CD4-positive, alpha-beta T cell treated with Interferon alpha-2 for 1 hour (primary cell): ENCODE measurements around the gene YY1AP1.
A peak's percentile ranks its signal among the peaks of the same experiment; 100 is the strongest.
"Not testable (repeated sequence)": the region's sequence is repeated elsewhere in the genome, so short reads cannot be mapped to it uniquely, and the experiment has no call there.

Experiments used
- DNase-seq, 2 donors: peaks; one replicate each; pipeline ENCODE4 v3.0.0-alpha.2; 2020 to 2022

The YY1AP1 gene

DNA sequence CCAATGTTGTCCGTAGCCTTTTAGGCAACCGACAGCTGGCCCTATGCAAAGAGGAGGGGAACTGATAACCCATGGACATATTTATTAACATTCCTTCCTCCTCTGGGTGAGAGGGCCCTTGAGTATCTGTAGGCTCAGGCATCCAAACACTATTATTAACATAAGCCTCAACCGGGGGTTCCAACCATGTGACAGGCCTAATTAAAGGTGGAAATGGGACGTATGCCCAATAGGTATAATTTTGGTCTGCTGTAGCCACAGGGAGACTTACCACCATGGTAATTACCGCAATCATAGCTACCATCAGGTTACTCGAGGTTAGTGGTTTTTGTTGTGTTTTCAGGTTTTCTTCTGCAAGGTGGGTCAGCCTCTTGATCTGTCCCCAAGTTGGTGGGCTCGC, 5.6 kb upstream of the YY1AP1 start:
- no peak for DNase-seq

- DNase-seq, result no peak
Measured at GRCh38 chr1:155691992-155692528, 3.5 kb upstream of the YY1AP1 start.

GRCh38 chr1:155689081-155689607, 570 bp upstream of the YY1AP1 start, which contains the start of gene DAP3:
TSS of gene DAP3 (plus strand) at chr1:155689091. CDS start at chr1:155709780, 20,689 bp downstream.
- peak in 1 of 2 donors; percentile 74 for DNase-seq

DNA sequence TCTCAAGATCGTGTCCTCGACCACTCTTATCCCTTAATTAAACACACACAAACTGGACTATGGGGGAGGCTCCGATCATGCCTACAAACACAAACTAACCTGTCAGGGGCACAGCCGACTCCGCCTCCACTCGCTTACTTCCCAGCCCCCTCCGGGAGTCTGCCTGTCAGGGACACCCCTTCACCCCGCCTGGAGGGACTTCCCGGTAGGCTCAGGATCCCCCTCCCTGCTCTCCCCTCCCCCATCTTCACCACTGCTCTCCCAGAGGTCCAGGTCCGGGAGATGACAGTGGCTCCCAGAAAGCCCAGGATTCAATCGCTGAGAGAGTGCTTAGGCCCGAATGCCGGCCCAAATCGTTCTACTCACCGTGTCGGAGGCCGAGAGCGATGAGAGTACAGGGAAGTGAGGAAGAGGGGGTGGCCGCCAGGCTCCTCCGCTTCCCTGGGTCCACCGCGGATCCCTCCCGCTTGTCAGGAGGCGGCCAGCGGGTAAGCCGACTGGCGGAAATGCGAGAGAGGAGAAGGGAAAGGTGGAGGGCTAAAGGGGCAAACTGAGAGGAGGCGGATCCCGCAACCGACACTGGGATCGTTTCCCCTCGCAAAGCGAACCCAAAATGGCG, 760 bp downstream of the YY1AP1 start:
- DNase-seq, result peak in 1 of 2 donors; percentile 32

DNA sequence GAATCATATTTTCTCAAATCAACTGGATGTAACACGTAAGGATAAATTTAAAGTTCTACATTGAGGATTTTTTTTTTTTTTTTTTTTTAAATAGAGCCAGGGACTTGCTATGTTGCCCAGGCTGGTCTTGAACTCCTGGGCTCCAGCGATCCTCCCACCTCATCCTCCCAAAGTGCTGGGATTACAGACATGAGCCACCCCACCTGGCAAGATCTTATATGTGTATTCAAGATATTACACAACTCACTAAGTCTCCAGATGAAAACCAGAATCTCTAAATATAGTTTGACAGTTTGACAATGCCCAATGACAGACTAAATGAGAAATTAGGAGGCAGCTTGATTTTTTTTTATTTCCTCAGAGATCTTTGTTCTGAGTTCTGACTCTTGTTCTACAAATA, 6.8 kb downstream of the YY1AP1 start:
- DNase-seq, result no peak

GRCh38 chr1:155680531-155680930, 8.0 kb downstream of the YY1AP1 start:
- no peak for DNase-seq

GRCh38 chr1:155678992-155679391, 9.6 kb downstream of the YY1AP1 start:
- DNase-seq, result not testable (repeated sequence)

DNA sequence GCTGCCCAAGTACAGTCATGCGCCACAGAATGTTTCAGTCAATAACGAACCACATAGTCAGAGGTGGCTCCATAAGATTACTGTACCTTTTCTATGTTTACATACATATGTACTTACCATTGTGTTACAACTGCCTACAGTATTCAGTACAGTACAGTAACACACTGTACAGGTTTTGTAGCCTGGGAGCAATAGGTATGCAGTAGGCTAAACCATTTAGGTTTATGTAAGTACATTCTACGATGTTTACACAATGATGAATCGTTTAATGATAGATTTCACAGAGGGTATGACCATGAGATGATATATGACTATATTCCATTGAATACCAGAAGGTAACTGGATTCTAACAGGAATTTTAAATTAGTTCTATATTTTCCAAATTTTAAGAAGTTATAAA, 10.5 kb downstream of the YY1AP1 start:
- DNase-seq, result no peak

DNA sequence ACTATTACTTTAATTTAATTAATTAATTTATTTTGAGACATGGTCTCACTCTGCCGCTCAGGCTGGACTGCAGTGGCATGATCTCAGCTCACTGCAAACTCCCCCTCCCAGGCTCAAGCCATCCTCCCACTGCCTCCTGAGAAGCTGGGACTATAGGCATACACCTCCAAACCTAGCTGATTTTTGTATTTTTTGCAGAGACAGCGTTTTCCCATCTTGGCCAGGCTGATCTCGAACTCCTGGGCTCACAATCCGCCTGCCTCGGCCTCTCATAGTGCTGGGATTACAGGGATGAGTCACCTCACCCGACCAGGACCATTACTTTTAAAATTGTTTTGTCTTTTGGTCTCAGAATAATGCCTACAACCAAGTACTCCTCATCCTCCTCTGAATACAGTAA, 15.6 kb downstream of the YY1AP1 start:
- DNase-seq, result no peak

DNA sequence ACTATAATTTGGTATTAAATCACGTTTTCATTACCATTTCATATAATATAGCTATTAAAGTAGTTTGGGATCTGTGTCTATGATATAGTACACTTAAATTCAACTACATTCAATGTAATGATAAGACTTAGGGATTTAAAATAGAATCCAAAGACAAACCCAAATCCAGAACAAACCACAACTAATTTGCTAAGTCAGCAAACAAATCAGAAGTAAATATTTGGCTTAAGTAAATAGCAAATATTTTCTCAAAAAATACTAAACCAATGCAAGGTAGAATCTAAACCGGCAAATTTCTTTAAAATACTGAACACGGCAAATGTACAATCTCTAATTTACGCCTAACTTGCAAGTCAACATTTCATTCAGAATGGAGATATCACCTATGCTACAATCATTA, 16.8 kb downstream of the YY1AP1 start:
- DNase-seq, result no peak

GRCh38 chr1:155669233-155670162, 19.1 kb downstream of the YY1AP1 start:
- DNase-seq, result no peak

DNA sequence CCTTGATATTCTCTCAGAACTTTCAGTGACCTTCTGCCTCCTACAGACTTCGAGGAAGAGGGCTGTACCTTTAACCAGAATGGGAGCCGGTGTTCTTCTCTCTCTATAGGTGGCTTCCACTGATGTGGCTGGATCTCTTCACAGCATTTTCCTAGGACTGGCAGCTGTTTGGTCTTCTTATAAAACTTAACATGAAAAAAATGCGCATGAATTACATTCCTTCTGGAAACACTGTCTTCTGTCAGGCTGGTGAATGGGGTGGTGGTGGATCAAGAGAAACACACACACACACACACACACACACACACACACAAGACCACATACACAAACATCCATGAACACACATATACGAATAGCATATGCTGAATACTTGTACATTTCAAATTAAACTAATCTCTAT, 27.3 kb downstream of the YY1AP1 start:
- not testable (repeated sequence) for DNase-seq

DNA sequence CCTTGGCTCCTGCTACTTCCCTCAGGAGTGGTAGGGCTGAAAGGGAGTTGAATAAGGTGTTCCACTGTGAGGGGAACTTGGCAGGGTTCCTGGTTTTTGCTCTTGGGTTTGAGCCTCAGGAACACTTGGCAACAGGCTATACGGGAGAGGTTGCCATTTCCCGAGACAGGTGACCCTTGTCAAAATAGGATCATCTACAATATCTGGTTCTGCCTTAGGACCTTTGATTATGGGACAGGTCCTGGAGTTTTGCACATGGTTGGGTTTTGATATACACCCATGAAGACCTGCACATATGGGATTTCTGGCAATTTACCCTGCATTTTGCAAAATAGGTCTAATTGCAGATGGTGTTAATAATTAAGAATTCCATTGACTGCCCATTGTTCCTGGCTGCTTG, 31.1 kb downstream of the YY1AP1 start:
- no peak for DNase-seq

GRCh38 chr1:155652951-155653350, 35.6 kb downstream of the YY1AP1 start:
- DNase-seq, result no peak

- no peak for DNase-seq
Measured at GRCh38 chr1:155651861-155652661, 36.5 kb downstream of the YY1AP1 start.

DNA sequence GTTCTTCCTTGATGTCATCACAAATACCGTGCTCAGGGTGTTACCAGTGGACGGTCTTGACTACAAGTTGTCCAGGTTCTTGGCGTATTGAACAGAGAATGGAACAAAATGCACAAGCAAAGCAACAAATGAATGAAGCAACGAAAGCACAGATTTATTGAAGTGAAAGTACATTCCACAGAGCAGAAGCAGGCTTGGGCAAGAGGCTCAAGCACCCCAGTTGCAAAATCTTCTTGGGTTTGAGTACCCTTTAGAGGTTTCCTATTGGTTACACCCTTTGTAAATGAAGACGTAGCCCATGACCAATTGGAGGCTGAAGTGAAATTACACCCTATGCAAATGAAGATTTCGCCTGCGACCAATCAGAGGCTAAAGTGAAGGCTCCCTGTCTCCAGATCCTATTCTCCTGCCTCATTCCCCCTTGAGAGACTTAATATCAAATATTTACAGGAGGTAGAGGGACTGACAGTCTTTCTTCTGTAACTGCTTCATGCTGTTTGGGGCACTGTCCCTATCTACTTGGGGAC, 38.3 kb downstream of the YY1AP1 start:
- DNase-seq, result no peak

GRCh38 chr1:155649676-155650075, 38.9 kb downstream of the YY1AP1 start:
- no peak for DNase-seq

DNA sequence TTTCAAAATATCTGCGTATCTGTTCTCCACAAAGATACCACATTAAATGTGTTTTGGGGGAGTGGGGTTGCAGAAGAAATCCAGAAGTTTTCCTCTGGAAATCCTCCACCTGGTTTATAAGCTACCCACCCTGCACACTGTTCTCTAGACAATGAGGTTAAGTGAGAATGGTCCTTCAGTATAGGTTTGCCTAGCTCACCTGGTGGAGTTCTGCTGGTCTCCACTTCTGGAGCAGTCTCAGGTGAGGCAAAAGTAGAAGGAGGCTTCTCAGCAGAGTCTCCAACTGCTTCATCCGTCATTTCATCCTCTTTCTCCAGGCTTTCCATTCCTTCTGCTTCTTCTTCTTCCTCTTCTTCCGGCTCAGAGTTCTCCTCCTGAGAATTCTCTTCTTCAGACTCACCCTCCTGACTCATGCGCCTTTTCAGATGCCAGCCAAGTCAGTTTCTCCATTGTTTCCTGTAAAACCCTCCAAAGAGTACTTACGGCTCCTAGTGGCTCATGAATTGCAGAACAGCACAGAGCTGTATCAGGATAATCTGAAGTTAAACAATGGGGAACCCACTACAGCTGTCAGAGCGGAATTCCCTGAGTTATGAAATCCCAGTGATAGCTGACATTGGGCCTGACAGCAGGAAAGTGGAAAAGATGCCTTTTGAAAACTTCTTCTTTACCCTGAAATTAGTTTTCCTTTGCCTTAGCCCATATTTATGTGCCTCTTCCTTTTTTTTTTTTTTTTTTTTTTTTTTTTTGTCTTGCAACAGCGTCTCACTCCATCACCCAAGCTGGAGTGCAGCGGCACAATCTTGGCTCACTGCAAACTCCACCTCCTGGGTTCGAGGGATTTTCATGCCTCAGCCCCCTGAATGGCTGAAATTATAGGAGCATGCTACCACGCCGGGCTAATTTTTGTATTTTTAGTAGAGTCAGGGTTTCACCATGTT, 40.1 kb downstream of the YY1AP1 start:
- DNase-seq, result peak in 1 of 2 donors; percentile 27

- DNase-seq, result no peak
Measured at GRCh38 chr1:155646307-155646706, 42.3 kb downstream of the YY1AP1 start.

- DNase-seq, result no peak
Measured at GRCh38 chr1:155645648-155646047, 42.9 kb downstream of the YY1AP1 start.

DNA sequence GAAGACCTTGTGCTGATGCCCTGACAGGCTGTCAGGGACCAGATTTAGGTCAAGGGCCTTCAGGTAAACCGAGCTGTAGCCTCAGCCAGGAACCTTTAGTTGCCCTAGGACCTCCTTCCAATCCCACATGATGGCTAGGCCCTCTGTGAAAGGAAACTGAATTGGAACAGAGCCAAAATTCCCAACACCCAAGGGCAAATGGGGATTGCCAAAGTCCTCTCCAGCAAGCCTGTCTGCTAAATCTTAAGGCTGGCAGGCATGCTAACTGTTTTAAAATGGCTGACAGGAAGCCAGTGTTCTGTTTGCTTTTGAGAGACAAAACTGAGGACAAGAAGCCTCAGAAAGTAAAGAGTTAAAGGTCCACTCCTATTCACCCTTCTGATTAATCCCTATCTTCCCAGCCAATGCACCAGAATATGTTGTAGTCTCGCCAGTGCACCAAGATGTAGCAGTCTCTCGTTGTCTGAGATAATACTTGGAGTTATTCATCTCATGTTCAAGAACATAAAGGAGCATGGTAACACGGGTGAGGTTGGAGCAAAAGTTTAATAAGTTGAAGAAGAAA, 43.5 kb downstream of the YY1AP1 start:
- no peak for DNase-seq
